Gastrocnemius medialis (tissue), 4 donors: Measurements from ENCODE around the gene PTPRT. TPM values are rescaled to one million over a fixed set of nuclear protein-coding genes. Genes with fewer than 3 reads are reported as not detected.

ENCODE experiments used
- ATAC-seq, 2 donors: fragments of 150-250 bp; one replicate each; pipeline ENCODE4 v1.9.1; 2016
- DNase-seq, 2 donors: peaks; one replicate each; pipeline ENCODE4 v3.0.0-alpha.2; 2019
- H3K27ac ChIP-seq, 4 donors: fragments of 200-600 bp; sonication (generic); 1 replicate in 1 of 4; 2 replicates in 3 of 4; pipeline ENCODE4 v1.5.1; 2016 to 2018; ENCODE audit warnings: mild to moderate bottlenecking in 2 of 4, moderate library complexity in 1 of 4
- H3K27me3 ChIP-seq, 3 donors: fragments of 200-600 bp; sonication (generic) in 2 of 3; 1 replicate in 1 of 3; 2 replicates in 2 of 3; pipeline versions ENCODE4 v1.5.1 to v1.6.0; 2016 to 2019; ENCODE audit warnings: mild to moderate bottlenecking in 1 of 3, moderate library complexity in 1 of 3
- H3K36me3 ChIP-seq, 2 donors: fragments of 200-600 bp; sonication (generic) in 1 of 2; one replicate each; pipeline ENCODE4 v1.5.1; 2017 to 2018
- H3K4me1 ChIP-seq, 2 donors: fragments of 200-600 bp; sonication (generic) in 1 of 2; one replicate each; pipeline ENCODE4 v1.5.1; 2016 to 2017; ENCODE audit warnings: mild to moderate bottlenecking in 2 of 2
- H3K4me3 ChIP-seq, 4 donors: fragments of 200-600 bp; sonication (generic) in 3 of 4; 1 replicate in 1 of 4; 2 replicates in 3 of 4; pipeline ENCODE4 v1.5.1; 2016 to 2019; ENCODE audit warnings: mild to moderate bottlenecking in 2 of 4
- H3K9me3 ChIP-seq, 3 donors: fragments of 200-600 bp; sonication (generic) in 2 of 3; 1 replicate in 1 of 3; 2 replicates in 2 of 3; pipeline ENCODE4 v1.5.1; 2016 to 2019
- CTCF ChIP-seq, 5 experiments: fragments of 450-650 bp in 3 of 5; fragments of 200-600 bp in 2 of 5; sonication (generic) in 2 of 5; IDR thresholded peaks in 4 of 5; conservative IDR thresholded peaks in 1 of 5; 1 replicate in 4 of 5; 2 replicates in 1 of 5; pipeline ENCODE4 v1.5.1; 2016 to 2019; ENCODE audit warnings: antibody characterized with exemption in 5 of 5, mild to moderate bottlenecking in 3 of 5, moderate library complexity in 3 of 5
- POLR2A ChIP-seq, 2 donors: fragments of 450-650 bp; IDR thresholded peaks; one replicate each; pipeline ENCODE4 v1.6.1; 2017; ENCODE audit warnings: antibody characterized with exemption in 2 of 2, mild to moderate bottlenecking in 2 of 2, moderate library complexity in 2 of 2
- in situ Hi-C, 4 donors: fragments of 200-750 bp; cut with MboI; loops; one replicate each; pipeline versions ENCODE4 v1.15.0 to v1.8.0; 2017; ENCODE audit warnings: low sequenced_read_pairs in 4 of 4
- intact Hi-C: fragments of 100-400 bp; cut with DNase I; formaldehyde crosslinking; loops from one replicate; pipeline ENCODE4 v1.15.1; 2023; ENCODE audit warnings: low total_unique reads
- total RNA-seq, 4 donors: library from RNA; depleted of rRNA; stranded (reverse); fragments of >200 nt; gene quantifications; one replicate each; pipeline versions ENCODE4 v1.1.0 to v1.2.3, GENCODE V29; 2016

Gene PTPRT
- total RNA-seq, 4 donors from 2014 or later: not detected

DNA sequence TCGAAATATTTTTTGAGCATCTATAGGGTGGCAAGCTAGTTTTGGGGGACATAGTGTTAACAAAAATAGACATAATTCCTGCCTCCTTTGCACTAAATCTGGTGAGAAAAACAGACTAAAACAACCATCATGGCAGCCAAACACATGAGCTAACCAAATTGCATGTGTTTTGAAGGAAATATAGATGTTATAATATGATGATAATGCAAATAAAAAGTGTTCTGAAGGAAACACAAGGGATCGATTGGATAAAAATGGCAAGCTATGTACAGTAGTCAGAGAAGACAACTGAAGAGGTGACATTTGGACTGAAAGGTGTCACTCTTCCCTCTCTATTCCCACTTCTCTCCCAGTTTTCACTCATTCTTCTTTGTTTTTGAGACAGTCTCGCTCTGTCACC, 706.9 kb downstream of the PTPRT start:
- Histone ChIP-seq H3K4me1 (no peaks in the 10 kb centered on the region), H3K4me3 (no peak overlapping the region), H3K9me3 (no peaks in the 10 kb centered on the region), H3K27me3 (no peaks in the 10 kb centered on the region), H3K36me3 (no peaks in the 10 kb centered on the region), H3K27ac (no peak overlapping the region)
- intact Hi-C loops: no loop called here
- DNase-seq (no peak), ATAC-seq (no peak)
- TF ChIP-seq CTCF (IDR thresholded peaks at IDR 0.05 in 4 of 5, conservative IDR thresholded peaks at IDR 0.05 in 1 of 5): no peak
- no peak for TF ChIP-seq POLR2A (IDR thresholded peaks at IDR 0.05)
- in situ Hi-C loops: no loop called here

- in situ Hi-C loops: no loop called here
- TF ChIP-seq POLR2A (IDR thresholded peaks at IDR 0.05) (no peak), CTCF (IDR thresholded peaks at IDR 0.05 in 4 of 5, conservative IDR thresholded peaks at IDR 0.05 in 1 of 5) (no peak)
These were observed 713.9 kb downstream of the PTPRT start for GRCh38 chr20:42475773-42476172.

DNA sequence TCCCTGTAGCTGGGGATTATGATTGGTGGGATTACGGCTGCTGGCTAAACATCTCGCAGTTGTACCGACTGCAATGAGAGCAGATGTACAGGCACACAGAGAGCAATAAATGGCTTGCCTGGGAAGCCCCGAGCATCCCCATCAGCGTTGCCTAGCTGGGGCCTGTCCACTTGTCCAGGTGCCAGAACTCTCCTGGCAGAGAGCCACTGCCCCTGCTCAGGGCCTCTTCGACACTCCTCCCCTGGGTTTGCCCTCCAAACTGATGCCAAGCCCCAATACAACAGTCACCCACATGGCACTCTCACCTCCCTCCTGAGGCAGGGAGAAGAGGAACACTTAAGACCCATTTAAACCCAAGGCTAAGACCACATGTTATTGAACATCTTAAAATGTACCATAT, 715.1 kb downstream of the PTPRT start:
- no peaks in the 10 kb centered on the region for H3K9me3 ChIP-seq
- H3K36me3 ChIP-seq: no peaks in the 10 kb centered on the region
- no peaks in the 10 kb centered on the region for H3K27me3 ChIP-seq
- ATAC-seq: no peak
- no peak overlapping the region for H3K27ac ChIP-seq
- H3K4me3 ChIP-seq: no peak overlapping the region
- H3K4me1 ChIP-seq: no peaks in the 10 kb centered on the region
- DNase-seq: no peak
- no peak for TF ChIP-seq CTCF (IDR thresholded peaks at IDR 0.05 in 4 of 5, conservative IDR thresholded peaks at IDR 0.05 in 1 of 5)
- no peak for TF ChIP-seq POLR2A (IDR thresholded peaks at IDR 0.05)
- intact Hi-C loops: no loop called here
- in situ Hi-C loops: no loop called here

More at GRCh38 chr20:42475773-42476172, 713.9 kb downstream of the PTPRT start:
- Histone ChIP-seq H3K36me3 (no peaks in the 10 kb centered on the region), H3K27me3 (no peaks in the 10 kb centered on the region), H3K27ac (no peak overlapping the region), H3K9me3 (no peaks in the 10 kb centered on the region), H3K4me3 (no peak overlapping the region), H3K4me1 (no peaks in the 10 kb centered on the region)
- intact Hi-C loops: no loop called here
- no peak for ATAC-seq
- no peak for DNase-seq

DNA sequence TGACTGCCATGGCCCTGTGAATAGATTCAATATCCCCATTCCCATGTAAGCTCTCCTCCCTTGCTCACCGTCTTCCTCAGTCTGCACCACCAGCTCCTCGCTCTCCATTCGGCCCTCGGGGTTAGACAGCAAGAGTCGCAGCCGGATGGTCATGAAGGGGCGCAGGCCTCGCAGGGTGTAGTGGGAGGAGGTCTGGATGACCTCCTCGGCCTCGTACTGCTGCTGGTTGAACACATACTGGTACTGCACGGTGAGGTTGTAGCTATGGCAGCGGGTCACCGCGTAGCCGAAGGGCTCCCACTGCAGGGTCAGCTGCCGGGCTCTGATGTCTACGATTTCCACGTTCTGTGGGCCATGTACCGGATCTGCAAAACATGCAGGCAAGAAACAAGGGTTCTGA, 717.5 kb downstream of the PTPRT start:
- Histone ChIP-seq H3K27me3 (no peaks in the 10 kb centered on the region), H3K4me3 (no peak overlapping the region), H3K4me1 (no peaks in the 10 kb centered on the region), H3K36me3 (no peaks in the 10 kb centered on the region), H3K27ac (no peak overlapping the region), H3K9me3 (no peaks in the 10 kb centered on the region)
- in situ Hi-C loops: no loop called here
- DNase-seq (no peak), ATAC-seq (no peak)
- TF ChIP-seq POLR2A (IDR thresholded peaks at IDR 0.05): no peak
- TF ChIP-seq CTCF (IDR thresholded peaks at IDR 0.05 in 4 of 5, conservative IDR thresholded peaks at IDR 0.05 in 1 of 5): no peak
- intact Hi-C loops: no loop called here

DNA sequence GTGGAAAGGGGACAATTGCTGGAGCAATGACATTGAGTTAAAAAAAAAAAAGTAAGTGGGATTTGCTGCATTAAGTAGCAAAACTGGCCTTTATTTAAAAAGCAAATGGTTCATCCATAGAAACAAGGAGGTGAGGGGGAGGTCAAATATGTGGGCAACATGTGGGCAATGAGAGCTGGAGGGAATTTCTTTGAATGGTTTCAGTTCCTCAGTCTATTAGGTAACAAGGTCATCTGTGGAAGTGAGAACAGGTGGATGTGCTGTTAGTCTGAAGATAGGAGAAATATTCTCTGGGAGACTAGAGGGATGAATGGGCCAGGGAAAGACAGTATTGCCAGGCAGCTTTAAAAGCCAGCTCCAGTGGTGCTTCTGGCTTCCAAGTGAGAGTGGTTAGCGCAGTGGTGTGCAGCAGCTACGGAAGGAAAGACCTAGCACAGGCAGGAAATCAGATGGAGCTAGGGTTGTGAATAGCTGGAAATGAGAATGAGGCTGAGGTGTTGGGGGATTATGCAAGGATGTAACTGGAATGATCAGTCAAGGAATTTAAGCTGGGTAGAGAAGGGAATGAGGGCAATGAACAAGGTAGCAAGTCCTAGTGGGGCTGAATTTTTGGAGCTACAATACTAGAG, 727.6 kb downstream of the PTPRT start:
- H3K4me3 ChIP-seq: no peak overlapping the region
- H3K9me3 ChIP-seq: no peaks in the 10 kb centered on the region
- DNase-seq (no peak), ATAC-seq (no peak)
- no peaks in the 10 kb centered on the region for H3K4me1 ChIP-seq
- intact Hi-C loops (no loop called here), in situ Hi-C loops (no loop called here)
- H3K27ac ChIP-seq: no peak overlapping the region
- H3K27me3 ChIP-seq: no peaks in the 10 kb centered on the region
- H3K36me3 ChIP-seq: no peaks in the 10 kb centered on the region
- TF ChIP-seq POLR2A (IDR thresholded peaks at IDR 0.05): no peak
- no peak for TF ChIP-seq CTCF (IDR thresholded peaks at IDR 0.05 in 4 of 5, conservative IDR thresholded peaks at IDR 0.05 in 1 of 5)
